Erythroblast (primary cell): ENCODE measurements around the gene PSME3IP1.

Experiments used
- GATA1 ChIP-seq: IDR thresholded peaks from 2 replicates; pipeline ENCODE4 v1.6.1; 2011; ENCODE audit warnings: low read depth, mild to moderate bottlenecking, control low read depth, low read length, moderate library complexity
- POLR2A ChIP-seq: IDR thresholded peaks from 2 replicates; pipeline ENCODE4 v1.6.1; 2011; ENCODE audit warnings: mild to moderate bottlenecking, low read length

GRCh38 chr16:57151369-57151768 lies 34.5 kb downstream of the PSME3IP1 start:
- TF ChIP-seq POLR2A (no peak), GATA1 (no peak)
